ENCODE measurements around the gene AK1. TPM values are rescaled to one million over a fixed set of nuclear protein-coding genes. Genes with fewer than 3 reads are reported as not detected.

Gene AK1
- total RNA-seq, 2 experiments from 2014 or later = 46.8 to 54.6 TPM

DNA sequence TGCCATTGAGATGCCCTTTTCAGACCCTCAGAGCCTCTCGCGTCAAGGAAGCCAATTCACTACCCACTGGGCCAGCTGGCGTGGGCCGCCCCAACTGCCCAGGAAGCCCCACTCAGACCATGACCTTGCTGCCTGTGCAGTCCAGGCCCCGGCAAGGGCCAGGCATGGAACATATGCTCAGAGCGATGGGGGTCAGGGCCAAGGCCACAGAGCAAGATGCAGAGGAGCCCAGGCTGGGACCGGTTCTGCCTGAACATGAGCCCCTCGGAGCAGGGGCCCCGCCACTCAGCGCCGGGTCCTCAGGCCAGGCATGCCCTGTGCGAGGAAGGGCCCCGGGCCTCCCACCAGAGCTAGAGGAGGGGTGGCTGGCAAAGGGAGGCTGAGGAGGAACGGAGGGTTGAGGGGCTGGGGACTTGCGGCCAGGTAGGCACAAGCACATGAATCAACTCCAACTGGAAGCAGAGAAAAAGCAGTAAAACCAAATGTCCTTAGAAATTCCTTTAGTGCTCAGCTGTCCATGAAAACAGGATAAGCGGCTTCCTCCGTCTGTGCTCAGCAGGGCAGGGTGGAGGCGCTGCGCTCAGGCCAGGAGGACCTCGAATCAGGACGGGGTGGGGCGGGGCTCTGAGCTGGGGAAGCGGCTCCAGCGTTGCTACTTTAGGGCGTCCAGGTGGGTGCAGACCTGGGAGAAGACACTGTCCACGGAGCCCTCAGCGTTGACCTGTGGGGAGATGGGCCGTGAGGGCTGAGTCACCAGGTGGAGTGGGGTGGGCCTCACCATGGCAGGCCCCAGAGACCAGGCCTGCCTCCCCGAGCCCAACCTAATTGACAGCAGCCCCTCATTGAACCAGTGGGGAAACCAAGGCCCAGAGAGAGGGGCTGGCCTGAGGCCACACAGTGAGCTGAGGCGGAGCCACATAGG lies 9.9 kb downstream of the AK1 start:
- ATAC-seq (ENCODE audit: low read depth) (no peak), DNase-seq (no peak)
- peaks cover 4% of the 10 kb centered on the region for H3K36me3 Mint-ChIP-seq
- no peak overlapping the region for H3K27ac Mint-ChIP-seq
- POLR2A ChIA-PET = interaction anchor here (0.6 to 0.8 kb wide), 3 partner anchors 15 to 295 kb away, joined by 3 to 4 read pairs (median 3); partner anchors contain the start of gene TOR2A
- H3K9me3 Mint-ChIP-seq = no peaks in the 10 kb centered on the region
- no peak overlapping the region for H3K4me3 Mint-ChIP-seq
- no peaks in the 10 kb centered on the region for H3K27me3 Mint-ChIP-seq
- H3K4me1 Mint-ChIP-seq = peaks cover 21% of the 10 kb centered on the region

DNA sequence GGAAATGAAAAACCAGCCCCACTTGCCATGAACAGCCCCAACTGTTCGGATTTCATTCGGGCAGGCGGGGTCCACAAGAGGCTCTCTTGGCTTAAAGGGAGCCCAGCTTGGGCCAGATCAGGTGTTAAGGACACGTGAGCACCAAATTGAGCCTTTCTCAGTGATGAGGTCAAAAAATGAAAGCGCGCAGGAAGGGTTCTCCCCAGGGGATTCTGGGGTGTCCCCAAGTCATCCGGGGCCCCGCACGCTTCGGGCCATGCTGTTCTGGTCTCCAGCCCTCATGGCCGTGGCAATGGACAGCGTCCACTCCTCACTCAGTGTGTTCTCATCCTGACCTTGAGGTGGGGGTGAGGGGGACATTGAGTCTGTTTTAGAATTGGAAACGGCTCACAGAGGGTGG lies 10.9 kb downstream of the AK1 start:
- H3K27ac Mint-ChIP-seq = no peak overlapping the region

DNA sequence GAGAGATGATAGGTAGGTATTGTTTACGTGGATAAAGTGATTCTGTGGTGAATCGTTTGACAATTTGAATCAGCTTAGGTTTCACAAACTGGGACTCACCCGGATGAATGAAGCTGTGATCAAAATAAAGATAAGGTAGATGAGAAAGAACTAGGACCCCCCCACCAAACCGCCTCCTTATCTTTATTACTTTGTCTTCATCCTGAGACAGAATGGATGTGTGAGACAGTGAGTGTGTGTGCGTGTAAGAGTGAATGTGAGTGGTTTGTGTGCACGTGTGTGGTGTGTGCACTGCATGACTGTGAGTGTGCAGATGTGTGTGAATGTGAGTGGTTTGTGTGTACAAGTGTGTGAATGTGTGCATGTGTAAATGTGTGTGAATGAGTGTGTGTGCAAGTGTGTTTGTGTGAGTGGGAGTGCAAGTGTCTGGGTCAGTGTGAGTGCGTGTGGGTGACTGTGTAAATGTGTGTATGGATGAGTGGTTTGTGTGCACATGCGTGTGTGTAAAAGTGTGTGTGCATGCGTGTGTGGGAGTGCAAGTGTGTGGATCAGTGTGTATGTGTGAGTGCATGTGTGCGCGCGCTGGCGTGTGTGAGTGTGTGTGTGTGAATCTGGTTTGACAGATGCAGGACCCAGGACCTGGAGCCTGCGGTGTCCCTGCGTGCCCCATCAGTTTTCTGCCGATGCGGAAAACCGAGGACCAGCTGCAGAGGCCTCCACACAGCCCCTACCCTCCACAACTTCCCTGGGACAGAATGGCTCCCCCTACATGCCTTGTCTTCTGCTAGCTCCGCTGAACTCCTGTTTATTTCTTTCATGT lies 11.6 kb downstream of the AK1 start:
- H3K27me3 Mint-ChIP-seq = no peaks in the 10 kb centered on the region
- H3K27ac Mint-ChIP-seq = peak overlapping the region; percentile 84
- no peaks in the 10 kb centered on the region for H3K9me3 Mint-ChIP-seq
- DNase-seq = no peak
- peak overlapping the region; percentile 10 for H3K4me3 Mint-ChIP-seq
- POLR2A ChIA-PET = interaction anchor here (0.7 to 4.0 kb wide), 5 partner anchors 9 to 131 kb away, joined by 3 to 14 read pairs (median 5); partner anchors contain the start of genes CDK9 and TOR2A
- peaks cover 4% of the 10 kb centered on the region for H3K36me3 Mint-ChIP-seq
- peaks cover 36% of the 10 kb centered on the region for H3K4me1 Mint-ChIP-seq
- no peak for ATAC-seq (ENCODE audit: low read depth)

More for the DNA sequence above, 10.9 kb downstream of the AK1 start:
- peaks cover 30% of the 10 kb centered on the region for H3K4me1 Mint-ChIP-seq
- ATAC-seq (ENCODE audit: low read depth) (no peak), DNase-seq (no peak)
- POLR2A ChIA-PET = interaction anchor here (0.7 kb wide), 1 partner anchor 14 kb away, joined by 3 read pairs; no protein-coding TSS in a partner anchor
- peaks cover 4% of the 10 kb centered on the region for H3K36me3 Mint-ChIP-seq
- H3K27me3 Mint-ChIP-seq = no peaks in the 10 kb centered on the region
- no peaks in the 10 kb centered on the region for H3K9me3 Mint-ChIP-seq
- H3K4me3 Mint-ChIP-seq = no peak overlapping the region

DNA sequence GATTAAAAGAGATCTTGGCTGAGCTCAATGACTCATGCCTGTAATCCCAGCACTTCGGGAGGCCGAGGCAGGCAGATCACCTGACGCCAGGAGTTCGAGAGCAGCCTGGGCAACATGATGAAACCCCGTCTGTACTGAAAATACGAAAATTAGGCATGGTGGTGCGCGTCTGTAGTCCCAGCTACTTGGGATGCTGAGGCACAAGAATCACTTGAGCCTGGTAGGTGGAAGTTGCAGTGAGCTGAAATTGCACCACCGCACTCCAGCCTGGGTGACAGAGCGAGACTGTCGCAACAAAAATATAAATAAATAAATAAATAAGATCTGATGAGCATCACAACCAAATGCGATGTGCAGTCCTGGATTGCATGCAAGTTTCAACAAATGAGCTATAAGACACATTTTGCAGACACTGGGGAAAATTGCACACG lies 14.3 kb downstream of the AK1 start:
- no peak for DNase-seq
- Mint-ChIP-seq H3K27ac (peak overlapping the region; percentile 90), H3K36me3 (peaks cover 4% of the 10 kb centered on the region), H3K9me3 (no peaks in the 10 kb centered on the region), H3K27me3 (no peaks in the 10 kb centered on the region), H3K4me1 (peaks cover 40% of the 10 kb centered on the region), H3K4me3 (no peak overlapping the region)
- ATAC-seq (ENCODE audit: low read depth) = no peak
- POLR2A ChIA-PET = interaction anchor here (0.8 to 4.0 kb wide), 5 partner anchors 10 to 87 kb away, joined by 3 to 20 read pairs (median 10); partner anchors contain the start of genes CDK9 and ENG

DNA sequence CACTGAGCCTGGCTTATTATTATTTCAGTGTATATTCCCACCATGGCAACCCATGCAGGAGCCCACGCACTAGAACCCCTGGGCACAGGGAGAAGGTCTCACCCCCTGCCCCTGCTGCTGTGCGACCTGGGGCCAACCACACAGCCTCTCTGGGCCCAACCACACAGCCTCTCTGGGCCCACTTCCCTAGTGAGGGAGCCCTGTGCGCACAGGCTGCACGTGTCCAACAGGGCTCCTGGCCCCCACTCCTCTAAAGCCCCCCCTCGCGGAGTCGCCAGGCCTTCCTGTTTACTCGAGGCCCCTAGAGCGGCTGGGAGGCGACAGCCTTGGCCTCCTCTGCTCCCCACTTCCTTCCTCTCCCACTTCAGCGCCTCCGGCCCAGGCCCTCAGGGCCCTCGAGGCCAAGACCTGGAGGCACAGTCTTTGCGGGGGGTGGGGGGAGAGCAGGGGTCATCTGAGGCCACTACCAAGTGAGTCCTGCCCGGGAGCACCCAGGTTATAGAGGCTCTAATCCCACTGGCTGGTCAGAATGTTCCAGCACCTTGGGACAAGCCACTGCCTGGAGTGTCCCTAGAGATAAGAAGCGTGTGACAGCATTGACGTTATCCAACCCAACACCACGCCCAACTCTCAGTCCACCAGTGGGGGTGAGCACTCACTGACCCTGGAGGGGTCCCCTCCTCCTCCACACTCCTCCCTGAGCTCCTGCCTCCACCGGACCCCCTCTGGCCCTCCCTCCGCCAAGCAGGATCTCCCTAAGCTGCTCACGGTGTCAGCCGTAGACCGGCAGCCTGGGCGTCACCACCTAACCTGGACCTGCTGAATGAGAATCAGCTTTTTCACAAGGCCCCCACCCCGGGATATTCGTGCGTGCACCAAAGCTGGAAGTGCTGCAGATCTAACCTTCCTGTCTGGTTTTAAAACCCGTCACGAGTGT lies 15.1 kb downstream of the AK1 start:
- POLR2A ChIA-PET = interaction anchor here (0.8 to 4.0 kb wide), 6 partner anchors 9 to 86 kb away, joined by 3 to 20 read pairs (median 8); partner anchors contain the start of genes CDK9, ENG and FPGS
- H3K27ac Mint-ChIP-seq = peak overlapping the region; percentile 90
- H3K27me3 Mint-ChIP-seq = no peaks in the 10 kb centered on the region
- H3K4me1 Mint-ChIP-seq = peaks cover 40% of the 10 kb centered on the region
- peak overlapping the region; percentile 55 for H3K4me3 Mint-ChIP-seq
- H3K9me3 Mint-ChIP-seq = no peaks in the 10 kb centered on the region
- ATAC-seq (ENCODE audit: low read depth) (peak; percentile 84), DNase-seq (peak; percentile 70)
- H3K36me3 Mint-ChIP-seq = peaks cover 4% of the 10 kb centered on the region

DNA sequence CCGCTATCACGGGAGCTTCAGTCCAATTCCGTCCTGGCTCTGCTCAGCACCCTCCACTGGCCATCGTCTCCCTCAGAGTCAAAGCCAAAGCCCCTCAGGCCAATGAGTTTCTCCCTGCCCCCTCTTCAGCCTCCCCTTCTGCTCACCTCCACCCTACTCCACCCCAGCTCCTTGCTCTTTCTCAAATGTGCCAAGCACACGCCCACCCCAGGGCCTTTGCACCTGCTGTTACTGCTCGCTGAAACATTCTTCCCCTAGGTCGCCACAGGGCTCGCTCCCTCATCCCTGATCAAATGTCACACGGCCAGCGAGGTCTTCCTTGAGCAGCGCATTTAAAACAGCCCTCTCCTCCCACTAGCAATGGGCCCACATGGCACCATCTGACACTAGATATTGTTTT lies 16.7 kb downstream of the AK1 start:
- peaks cover 43% of the 10 kb centered on the region for H3K4me1 Mint-ChIP-seq

DNA sequence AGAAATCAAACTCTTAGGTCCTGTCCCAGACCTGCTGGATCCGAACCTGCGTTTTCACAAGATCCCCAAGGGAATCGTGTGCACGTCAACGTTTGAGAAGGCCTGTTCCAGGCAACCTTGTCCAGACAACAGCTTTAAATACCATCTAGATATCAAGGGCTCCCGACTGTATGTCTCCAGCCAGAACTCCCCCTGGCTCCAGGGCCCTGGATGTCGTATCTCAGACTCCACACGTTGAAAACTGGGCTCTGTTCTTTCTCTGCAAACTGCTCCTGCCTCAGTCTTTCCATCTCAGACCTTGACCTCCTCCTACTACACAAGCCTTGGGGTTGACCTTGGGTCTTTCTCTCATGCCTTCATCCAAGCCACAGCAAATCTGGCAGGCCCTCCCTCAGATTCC lies 17.2 kb downstream of the AK1 start:
- POLR2A ChIA-PET = no interaction called here
- no peaks in the 10 kb centered on the region for H3K9me3 Mint-ChIP-seq
- H3K4me1 Mint-ChIP-seq = peaks cover 40% of the 10 kb centered on the region
- ATAC-seq (ENCODE audit: low read depth) (no peak), DNase-seq (no peak)
- peak overlapping the region; percentile 16 for H3K27ac Mint-ChIP-seq
- no peaks in the 10 kb centered on the region for H3K27me3 Mint-ChIP-seq
- H3K4me3 Mint-ChIP-seq = no peak overlapping the region
- no peaks in the 10 kb centered on the region for H3K36me3 Mint-ChIP-seq

More for the DNA sequence above, 16.7 kb downstream of the AK1 start:
- DNase-seq (no peak), ATAC-seq (ENCODE audit: low read depth) (no peak)
- H3K36me3 Mint-ChIP-seq = peaks cover 1% of the 10 kb centered on the region
- peak overlapping the region; percentile 67 for H3K27ac Mint-ChIP-seq
- POLR2A ChIA-PET = interaction anchor here (0.9 to 1.2 kb wide), 2 partner anchors 58 to 304 kb away, joined by 3 to 6 read pairs; partner anchors contain the start of gene FPGS
- no peaks in the 10 kb centered on the region for H3K9me3 Mint-ChIP-seq
- H3K4me3 Mint-ChIP-seq = no peak overlapping the region
- H3K27me3 Mint-ChIP-seq = no peaks in the 10 kb centered on the region

DNA sequence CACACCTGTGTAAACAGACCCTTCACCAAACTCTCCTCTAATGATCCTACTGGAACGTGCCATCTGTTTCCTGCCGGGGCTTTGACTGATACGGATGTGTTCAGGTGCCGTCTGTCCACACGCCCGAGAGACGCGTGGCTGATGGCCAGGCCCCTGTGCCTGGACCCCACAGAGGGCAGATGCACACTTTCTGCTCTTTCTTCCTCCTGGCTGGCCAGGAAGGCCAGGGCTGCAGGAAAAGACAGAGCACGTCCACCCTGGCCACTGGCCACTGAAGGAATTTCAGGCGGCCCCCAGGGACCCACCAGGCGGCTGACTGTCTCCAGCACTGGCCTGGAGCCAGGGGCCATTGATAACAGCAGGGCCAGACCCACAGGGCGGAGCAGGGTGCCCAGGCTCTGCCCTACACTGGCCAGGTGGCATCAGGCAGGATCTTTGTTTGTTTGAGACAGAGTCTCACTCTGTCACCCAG lies 19.4 kb downstream of the AK1 start:
- no peak overlapping the region for H3K27ac Mint-ChIP-seq
- peaks cover 35% of the 10 kb centered on the region for H3K4me1 Mint-ChIP-seq
- no peaks in the 10 kb centered on the region for H3K36me3 Mint-ChIP-seq
- no peak for DNase-seq
- no peaks in the 10 kb centered on the region for H3K9me3 Mint-ChIP-seq
- no peak for ATAC-seq (ENCODE audit: low read depth)
- H3K27me3 Mint-ChIP-seq = no peaks in the 10 kb centered on the region
- no peak overlapping the region for H3K4me3 Mint-ChIP-seq
- POLR2A ChIA-PET = no interaction called here

DNA sequence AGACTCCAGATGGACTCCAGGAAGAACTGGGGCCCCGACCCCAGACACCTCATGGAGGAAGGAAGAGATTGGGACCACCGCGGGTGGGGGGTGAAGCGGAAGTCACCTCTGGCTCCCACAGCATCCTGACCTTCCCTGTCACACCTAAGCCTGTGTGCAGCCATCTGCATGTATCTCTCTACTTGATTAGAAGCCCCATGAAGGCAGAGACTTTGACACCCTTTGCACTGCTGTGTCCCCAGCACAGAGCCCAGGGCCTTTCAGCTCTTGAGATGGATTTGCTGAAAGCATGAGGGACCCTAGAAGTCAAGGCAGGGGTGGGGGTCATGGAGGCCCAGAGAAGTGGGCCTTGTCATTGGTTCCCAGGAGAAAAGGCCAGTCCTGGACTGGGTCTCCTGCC lies 20.2 kb downstream of the AK1 start:
- H3K36me3 Mint-ChIP-seq = no peaks in the 10 kb centered on the region
- peaks cover 31% of the 10 kb centered on the region for H3K4me1 Mint-ChIP-seq
- ATAC-seq (ENCODE audit: low read depth) = no peak
- H3K4me3 Mint-ChIP-seq = no peak overlapping the region
- H3K27me3 Mint-ChIP-seq = no peaks in the 10 kb centered on the region
- H3K9me3 Mint-ChIP-seq = no peaks in the 10 kb centered on the region
- DNase-seq = no peak
- H3K27ac Mint-ChIP-seq = no peak overlapping the region
- POLR2A ChIA-PET = interaction anchor here (1.5 kb wide), 1 partner anchor 8 kb away, joined by 3 read pairs; no protein-coding TSS in a partner anchor

DNA sequence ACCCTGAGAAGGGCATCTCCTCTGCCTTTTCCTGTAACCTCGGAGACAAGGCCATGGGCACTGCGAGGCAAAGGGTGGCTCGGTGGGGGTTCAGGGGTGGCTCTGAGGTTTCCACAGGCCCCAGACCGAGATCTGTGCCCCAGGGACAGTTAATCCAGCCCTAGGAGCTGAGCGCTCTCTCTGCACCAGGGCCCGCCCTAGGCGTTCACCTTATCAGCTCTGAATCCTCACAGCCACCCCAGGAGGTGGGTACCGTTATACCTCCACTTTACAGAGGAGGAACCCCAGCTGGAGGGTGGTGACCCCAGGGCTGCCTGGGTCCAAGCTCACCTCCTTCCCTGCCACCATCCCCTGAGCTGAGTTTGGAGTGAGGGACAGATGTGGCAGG lies 20.8 kb downstream of the AK1 start:
- ATAC-seq (ENCODE audit: low read depth) (no peak), DNase-seq (no peak)
- H3K4me3 Mint-ChIP-seq = no peak overlapping the region
- H3K27ac Mint-ChIP-seq = no peak overlapping the region
- POLR2A ChIA-PET = interaction anchor here (1.5 kb wide), 1 partner anchor 9 kb away, joined by 3 read pairs; no protein-coding TSS in a partner anchor
- no peaks in the 10 kb centered on the region for H3K36me3 Mint-ChIP-seq
- H3K9me3 Mint-ChIP-seq = no peaks in the 10 kb centered on the region
- H3K27me3 Mint-ChIP-seq = no peaks in the 10 kb centered on the region
- peaks cover 32% of the 10 kb centered on the region for H3K4me1 Mint-ChIP-seq

DNA sequence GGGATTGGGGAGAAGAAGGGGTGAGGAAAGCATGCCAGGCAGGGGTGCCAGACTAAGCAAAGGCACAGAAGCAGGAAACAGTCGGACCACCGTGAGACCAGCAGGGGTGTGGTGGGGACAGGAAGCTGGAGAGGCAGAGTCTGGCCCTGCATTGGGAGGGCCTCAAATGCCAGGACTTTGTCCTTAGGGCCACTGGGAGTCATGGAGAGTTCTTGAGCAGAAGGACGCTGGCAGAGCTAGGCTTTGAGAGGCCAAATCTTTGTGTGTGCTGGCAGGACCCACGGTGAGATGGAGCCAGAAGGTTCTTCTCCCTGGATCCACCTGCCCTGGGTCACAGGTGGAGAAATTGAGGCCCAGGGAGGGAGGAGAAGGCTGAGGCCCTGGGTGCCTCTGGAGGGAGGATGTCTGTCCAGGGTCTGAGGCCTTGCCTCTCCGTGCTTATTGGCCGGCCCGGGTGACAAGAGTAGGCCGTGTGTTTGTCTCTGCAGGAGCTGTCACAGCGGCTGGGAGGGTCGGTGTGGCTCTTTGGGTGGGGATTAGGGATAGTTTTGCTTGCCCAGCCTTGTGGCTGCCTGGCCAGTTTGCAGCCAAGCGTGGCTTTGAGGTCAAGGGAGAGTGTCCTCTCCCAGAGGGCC lies 21.3 kb downstream of the AK1 start:
- H3K9me3 Mint-ChIP-seq = no peaks in the 10 kb centered on the region

More for the DNA sequence above, 21.3 kb downstream of the AK1 start:
- H3K4me3 Mint-ChIP-seq = no peak overlapping the region
- ATAC-seq (ENCODE audit: low read depth) (no peak), DNase-seq (no peak)
- H3K36me3 Mint-ChIP-seq = no peaks in the 10 kb centered on the region
- POLR2A ChIA-PET = interaction anchor here (1.5 to 1.9 kb wide), 2 partner anchors 9 to 70 kb away, joined by 3 to 8 read pairs; partner anchors contain the start of gene CDK9
- H3K27me3 Mint-ChIP-seq = no peaks in the 10 kb centered on the region
- peaks cover 29% of the 10 kb centered on the region for H3K4me1 Mint-ChIP-seq
- peak overlapping the region; percentile 78 for H3K27ac Mint-ChIP-seq
